Activated CD4-positive, CD25-positive, alpha-beta regulatory T cell (primary cell): ENCODE data around the gene FRRS1.
"Not testable (repeated sequence)": the region's sequence is repeated elsewhere in the genome, so short reads cannot be mapped to it uniquely, and the experiment has no call there.

Experiments
- DNase-seq, 4 experiments: peaks; one replicate each; lab custom pipeline; 2025; lab: John Stamatoyannopoulos, UW

Gene FRRS1

DNA sequence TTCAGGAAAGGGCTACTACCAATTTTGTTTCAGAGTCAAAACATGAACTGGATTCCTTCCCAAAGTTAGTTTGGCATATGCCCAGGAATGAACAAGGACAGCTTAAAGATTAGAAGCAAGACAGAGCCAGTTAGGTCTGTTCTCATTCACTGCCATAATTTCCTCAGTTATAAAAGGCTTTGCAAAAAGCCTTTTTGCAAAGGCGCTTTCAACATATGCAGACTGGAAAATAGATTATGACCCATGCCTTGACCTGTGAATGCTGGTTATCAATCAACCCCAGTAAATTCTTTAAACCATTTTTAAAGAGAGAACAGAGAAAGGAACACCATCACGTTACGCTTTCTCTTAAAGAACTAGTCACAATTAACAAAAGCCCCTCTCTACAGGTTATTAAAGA is 1.7 kb upstream of the FRRS1 start:
- no peak for DNase-seq

DNA sequence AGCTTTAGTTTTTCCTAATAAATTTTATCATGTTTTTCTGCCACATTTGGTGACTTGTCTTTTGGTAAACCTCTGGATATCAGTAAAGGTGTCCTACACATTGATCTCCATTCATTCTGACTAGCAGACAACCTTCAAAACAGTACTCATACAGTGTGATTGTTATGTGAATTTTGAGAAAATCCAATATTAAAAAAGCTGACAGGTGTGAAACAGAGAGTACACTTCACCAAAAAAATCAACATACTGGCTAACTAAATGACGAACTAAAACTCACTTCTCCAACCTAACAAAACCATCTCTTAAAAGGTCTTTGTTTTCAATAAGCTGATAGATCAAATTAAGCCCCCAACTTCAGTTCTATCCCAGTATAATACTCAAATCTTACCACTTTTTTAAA is 1.5 kb downstream of the FRRS1 start:
- no peak for DNase-seq

DNA sequence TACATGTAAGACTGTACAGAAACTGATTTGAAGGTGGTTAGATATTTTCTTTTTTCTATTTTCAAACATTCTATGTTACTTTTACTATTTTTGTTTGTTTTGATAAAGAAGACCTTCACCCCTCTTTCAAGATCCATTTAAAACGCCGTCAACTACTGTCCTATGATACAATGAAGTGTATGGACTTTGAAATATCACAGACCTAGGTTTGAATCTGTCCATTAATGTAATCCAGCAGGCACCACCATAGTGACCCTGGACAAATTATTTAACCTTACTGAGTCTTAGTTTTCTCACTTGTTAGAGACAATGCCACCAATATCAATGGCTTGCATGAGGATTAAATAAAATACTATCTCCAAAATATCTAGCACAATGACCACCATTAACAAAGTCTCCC is 2.0 kb downstream of the FRRS1 start:
- DNase-seq: no peak

DNA sequence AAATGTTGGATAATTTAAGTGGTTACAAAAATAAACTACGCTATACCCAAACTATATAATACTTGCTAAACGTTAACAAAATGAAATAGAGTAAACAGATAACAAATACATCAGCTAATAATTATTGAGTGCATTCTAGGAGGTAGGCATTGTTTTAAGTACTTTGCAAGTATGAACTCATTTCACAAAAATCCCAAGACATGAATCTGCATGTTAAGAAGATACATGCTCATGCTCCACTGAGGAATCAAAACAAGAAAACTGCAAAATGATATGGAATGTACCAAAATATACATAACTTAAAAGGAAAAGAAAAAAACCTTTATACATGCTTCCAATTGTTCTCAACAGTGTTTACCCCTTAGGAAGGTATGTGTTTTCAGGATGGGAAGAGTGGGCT is 2.5 kb downstream of the FRRS1 start:
- no peak for DNase-seq

DNA sequence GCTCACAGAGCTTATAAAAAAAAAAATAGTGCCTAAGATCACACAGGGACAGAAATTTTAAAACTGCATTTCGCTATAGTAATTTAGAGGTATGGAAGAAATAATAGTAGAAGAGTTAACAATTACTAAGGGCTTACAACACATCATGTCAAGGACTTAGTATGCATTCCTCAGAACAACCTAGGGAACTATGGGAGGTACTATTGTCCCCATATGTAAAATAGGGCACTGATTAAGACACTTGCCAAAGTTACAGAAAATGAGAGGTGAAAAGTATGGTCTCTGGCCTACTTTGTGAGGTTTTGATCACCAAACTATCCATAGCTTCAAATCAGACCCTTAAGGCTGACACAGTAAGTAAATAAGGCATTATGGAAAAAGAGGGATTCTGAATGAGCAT is 4.7 kb downstream of the FRRS1 start:
- DNase-seq: no peak

DNA sequence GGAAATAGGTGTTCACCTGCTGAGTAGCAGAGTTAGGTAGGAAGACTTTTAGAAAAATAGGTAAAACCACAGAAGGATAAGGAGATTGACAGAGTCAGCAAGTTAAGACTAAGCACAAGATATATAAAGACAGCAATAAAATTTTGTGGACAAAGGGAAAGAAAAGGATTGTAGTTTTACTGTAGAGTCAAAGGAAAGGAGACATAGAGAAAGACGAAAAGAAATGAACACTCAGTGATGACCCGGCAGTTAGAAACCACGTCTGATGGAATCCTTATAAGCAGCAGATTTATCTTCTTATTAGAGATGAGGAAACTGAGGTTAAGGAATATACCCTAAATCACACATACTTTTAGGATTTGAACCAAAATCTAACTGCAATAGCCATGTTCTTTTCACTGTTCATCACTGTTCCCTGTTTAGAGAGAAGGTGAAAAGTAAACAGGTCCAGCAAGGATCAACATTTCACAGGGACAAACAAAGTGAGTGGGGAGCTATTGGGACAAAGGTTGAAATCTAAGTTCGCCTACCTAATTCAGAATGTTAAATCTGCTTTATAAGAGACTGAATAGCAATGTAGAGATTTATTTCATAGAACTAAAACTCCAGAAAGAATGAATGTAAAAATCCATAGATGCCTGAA is 6.8 kb downstream of the FRRS1 start:
- DNase-seq: no peak

DNA sequence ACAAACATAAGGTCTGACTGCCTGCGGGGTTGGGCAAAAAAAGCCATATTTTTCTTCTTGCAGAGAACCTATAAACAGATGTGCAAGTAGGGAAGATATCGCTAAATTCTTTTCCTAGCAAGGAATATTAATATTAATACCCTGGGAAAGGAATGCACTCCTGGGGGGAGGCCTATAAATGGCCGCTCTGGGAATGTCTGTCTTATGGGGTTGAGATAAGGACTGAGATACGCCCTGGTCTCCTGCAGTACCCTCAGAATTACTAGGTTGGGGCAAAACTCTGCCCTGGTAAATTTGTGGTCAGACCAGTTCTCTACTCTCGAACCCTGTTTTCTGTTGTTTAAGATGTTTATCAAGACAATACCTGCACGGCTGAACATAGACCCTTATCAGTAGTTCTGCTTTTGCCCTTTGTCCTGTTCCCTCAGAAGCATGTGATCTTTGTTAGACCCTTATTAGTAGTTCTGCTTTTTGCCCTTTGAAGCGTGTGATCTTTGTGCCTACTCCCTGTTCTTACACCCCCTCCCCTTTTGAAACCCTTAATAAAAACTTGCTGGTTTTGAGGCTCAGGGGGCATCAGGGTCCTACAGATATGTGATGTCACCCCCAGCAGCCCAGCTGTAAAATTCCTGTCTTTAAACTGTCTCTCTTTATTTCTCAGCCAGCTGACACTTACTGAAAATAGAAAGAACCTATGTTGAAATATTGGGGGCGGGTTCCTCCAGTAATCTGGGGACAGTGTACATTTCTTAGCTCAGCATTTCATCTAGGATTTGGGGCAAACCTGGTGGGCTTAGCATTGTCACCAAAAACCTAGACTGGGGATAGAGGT is 7.5 kb downstream of the FRRS1 start:
- DNase-seq: not testable (repeated sequence)

DNA sequence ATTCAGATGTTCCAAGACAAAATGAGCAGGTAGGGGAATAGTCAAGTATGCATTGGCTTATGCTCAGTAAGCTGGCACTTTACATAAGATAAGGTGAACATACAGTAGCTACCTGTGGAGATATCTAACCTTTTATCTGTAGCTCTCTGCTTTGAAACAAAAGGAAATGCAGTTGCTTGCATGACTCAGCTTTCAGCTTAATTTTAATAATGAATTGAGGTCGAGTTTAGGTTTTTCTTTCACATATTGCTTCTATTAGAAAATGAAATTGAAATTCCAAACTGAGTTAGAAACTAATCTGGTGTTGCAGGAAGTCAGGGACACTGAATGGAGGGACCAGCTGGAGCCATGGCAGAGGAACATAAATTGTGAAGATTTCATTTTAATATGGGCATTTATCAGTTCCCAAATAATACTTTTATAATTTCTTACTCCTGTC is 8.3 kb downstream of the FRRS1 start:
- no peak for DNase-seq

DNA sequence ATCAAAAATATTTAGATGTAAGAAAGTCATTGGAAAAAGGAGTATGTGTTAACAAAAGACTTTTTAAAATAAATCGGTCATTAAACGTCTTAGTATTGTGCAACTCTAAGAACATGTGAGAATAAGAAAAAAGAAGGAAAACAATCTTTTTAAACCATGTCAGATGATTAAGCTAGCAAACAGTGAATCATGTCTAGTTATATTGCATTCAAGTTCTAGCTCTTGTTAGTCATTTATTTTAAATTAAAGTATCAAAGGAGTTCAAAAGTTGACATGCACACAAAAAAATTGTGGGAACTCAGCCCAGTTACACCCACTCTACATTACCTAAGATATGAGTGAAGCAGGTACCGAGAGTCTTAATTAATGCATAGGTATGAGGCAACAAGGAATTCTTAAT is 9.8 kb downstream of the FRRS1 start:
- no peak for DNase-seq

DNA sequence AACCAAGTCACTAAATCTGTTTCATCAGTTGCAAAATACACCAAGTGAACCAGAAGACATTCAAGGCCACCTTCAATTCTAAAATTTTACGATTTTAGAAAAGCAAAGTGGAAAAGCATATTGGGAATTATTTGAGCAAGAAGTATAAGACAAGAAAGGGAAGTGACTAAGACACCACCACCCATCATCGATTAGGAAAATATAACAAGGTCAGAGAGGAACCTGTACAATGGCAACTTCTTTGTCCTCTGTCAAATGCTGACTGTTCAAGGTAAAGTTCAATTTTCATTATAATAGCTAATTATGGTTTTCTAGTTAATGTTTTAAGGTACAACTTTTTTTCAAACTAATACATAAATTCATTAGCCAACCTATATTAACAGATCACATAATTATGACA is 10.8 kb downstream of the FRRS1 start:
- no peak for DNase-seq

DNA sequence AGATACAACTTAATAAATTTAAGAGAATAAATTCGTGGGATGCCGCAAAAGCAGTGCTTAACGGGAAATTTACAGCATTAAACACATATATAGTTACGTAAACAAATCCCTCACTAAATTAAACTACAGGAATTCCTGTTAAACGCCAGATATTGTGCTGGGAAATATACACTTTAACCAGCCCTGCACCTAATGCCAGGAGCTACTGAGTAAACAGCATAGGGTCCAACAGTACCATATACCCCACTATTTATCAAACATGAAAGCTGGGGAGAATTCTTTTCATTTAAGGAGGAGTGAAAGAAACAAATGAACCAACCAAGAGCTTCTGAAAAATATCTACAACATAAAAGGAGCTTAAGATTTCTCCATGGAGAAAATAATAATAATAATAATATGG is 11.7 kb downstream of the FRRS1 start:
- no peak for DNase-seq

DNA sequence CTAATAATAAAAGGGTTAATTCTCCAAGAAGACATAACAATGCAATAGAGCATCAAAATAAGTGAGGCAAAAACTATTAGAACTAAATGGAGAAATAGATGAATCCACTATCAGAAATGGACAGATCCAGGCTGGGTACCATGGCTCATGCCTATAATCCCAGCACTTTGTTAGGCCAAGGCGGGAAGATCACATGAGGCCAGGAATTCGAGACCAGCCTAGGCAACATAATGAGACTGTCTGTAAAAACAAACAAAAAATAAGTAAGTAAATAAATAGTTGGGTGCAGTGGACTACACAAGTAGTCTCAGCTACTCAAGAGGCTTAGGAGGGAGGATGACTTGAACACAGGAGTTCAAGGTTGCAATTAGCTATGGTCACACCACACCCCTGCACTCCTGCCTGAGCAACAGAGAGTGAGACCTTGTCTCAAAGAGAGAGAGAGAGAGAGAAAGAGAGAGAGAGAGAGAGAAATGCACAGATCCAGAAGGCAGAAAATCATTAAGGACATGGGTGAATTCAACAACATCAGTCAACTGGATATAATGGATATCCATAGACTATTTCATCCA is 12.3 kb downstream of the FRRS1 start:
- no peak for DNase-seq

DNA sequence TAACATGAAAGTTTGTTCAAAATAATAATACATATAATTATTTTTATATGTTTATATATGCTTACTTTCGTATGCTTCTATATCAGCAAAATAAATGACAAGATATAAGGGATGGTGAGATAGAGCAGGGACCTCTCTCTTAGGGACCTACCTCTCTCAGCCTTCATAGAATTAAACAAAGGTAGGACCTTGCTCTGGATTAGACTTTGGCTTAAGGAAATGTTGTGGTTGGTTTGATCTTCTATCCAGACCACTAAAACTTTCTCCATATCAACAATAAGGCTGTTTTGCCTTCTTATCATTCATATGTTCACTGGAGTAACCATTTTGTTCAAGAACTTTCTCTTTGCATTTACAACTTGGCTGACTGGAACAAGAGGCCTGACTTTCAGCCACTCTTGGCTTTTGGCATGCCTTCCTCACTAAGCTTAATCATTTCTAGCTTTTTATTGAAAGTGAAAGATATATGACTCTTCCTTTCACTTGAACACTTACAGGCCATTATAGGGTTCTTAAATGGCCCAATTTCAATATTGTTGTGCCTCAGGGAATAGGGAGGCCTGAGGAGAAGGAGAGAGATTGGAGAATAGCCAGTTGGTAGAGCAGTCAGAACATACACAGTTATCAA is 14.4 kb downstream of the FRRS1 start:
- DNase-seq: no peak

DNA sequence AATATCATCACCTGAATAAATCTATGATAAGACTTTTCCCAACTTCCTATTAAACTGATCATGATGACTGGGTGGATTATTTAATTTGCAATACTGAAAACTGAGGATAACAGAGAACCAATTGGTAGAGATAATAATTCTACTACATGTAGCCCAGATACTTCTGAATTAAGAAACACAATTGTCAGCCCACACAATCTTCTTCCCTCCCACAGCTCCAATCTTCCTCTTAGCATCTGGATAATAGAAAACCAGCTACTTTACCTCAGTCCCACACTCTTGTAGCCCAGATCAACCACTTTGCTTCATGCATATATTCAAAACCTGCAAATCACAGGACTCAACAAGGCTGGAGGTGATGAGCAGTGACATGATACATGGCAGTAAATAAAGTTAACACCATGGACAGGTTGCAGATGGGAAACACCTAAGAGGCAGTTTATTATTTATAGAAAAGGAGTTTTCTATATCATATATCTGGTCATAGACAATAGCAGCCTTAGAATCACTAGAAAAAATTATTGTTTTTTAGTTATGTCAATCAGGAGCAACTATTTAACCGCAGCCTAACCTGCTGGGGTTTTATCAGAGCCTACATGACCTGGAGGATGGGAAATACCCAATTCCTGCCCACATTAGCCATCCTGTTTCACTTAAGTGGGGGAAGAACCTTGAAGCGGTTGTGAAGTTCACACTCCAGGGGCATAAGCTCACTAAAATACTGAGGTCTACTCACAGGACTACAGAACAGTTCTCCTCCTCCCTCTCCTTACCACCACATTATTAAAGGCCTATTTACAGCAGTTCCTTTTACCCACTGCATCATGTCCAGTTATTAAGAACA is 16.7 kb downstream of the FRRS1 start:
- DNase-seq: no peak

DNA sequence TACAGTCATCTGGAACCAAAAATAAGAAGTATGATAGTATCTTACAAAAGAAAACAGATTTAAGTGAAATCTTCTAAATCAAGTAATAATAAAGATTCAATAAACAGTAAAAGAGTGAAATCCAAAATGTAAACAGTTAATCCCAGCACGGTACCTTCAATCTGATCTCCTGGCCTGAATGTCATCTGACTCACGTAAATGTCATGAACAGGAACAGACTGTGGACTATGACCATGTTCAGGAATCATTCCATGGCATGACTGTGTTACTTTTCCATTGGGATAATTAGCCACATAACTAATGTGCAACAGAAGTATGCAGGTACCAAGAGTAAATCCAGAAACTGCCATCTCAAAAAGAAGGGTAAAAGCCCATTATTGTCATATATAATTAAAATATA is 18.0 kb downstream of the FRRS1 start:
- DNase-seq: no peak

DNA sequence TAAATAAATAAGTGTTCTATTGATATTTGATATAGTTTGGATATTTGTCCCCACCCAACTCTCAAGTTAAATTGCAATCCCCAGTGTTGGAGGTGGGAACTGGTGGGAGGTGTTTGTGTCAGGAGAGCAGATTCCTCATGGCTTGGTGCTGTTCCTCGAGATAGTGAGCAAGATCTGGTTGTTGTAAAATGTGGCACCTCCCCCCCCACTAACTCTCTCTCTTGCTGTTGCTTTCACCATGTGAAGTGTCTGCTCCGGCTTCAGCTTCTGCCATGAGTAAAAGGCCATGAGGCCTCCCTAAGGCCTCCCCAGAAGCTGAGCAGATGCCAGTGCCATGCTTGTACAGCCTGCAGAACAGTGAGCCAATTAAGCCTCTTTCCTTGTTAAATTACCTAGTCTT is 20.8 kb downstream of the FRRS1 start:
- DNase-seq: no peak

DNA sequence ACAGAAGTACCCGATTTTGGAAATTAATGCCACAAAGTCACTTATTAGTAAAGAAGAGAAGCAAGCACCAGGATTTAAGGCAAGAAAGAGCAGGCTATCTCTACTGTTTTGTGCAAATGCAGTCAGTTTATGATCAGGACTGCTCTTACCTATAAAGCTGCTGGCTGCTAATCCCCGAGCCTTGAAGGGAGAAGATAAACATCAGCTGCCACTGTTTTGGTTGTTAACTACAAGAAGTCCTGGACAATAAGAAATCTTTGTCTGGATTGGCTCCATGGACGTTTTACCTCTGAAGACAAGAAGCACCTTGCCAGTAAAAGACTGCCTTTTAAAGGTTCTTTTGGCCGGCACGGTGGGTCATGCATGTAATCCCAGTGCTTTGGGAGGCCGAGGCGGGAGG is 21.4 kb downstream of the FRRS1 start:
- no peak for DNase-seq

DNA sequence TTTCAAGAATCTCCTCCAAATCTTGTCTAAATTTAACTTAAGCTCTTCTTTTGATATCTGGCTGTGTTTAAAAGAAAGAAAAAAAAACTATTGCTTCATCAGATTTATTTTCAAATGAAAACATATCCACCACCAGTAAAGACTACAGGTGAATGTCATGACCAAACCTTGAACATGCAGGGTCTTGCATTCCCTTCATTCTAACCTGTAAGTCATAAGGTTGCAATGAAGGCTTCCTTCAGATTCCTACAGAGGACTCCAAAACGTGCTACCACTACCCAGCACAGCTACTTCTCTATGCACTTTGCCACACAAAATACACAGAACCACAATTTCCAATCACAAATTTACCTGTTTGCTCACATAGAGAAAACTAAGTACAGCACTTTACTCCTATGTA is 26.3 kb downstream of the FRRS1 start:
- DNase-seq: no peak

DNA sequence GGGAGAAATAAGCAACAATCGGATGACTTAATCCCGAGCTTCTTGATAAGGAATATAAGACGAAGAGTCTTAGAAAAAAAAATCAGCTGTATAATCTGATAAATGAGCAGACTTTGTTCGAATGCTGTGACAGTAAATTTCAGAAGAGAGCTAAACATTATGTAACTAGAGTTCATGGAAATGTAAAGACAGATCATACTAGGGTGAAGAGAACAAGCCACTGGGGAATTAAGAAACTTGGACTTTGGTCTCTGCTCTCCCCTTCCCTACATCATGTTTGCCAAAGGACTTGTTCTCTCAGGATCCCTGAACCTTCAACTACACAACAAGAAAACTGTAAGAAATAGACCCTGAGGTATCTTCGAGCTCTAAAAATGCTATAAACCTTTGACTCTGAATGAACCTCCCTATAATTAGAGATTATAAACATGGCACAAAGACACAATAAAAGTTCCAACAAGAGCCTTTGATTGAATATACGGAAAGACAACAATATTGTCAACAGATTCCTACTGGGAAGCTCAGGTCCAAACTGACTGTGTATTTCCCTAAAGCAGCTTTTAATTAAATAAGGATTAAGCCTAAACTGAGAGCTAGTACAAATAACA is 27.5 kb downstream of the FRRS1 start:
- no peak for DNase-seq

DNA sequence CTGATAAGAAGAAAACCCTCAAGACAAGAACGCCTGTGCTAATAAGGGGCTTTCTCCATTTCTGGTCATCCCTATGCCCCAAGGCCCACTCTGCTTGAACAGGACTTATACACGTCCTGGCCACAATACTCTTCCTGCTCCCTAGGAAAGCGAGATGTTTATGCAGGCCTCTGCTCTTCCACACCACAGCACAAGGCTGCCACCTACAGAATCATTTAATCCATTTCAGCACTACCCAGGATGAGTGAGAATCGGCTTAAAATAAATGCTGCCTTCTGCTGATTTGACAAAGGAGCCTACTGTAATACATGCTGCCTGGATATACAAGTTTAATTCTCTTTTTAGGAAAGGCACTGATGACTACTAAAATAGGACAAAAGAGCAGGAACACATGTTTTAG is 29.4 kb downstream of the FRRS1 start:
- DNase-seq: no peak

DNA sequence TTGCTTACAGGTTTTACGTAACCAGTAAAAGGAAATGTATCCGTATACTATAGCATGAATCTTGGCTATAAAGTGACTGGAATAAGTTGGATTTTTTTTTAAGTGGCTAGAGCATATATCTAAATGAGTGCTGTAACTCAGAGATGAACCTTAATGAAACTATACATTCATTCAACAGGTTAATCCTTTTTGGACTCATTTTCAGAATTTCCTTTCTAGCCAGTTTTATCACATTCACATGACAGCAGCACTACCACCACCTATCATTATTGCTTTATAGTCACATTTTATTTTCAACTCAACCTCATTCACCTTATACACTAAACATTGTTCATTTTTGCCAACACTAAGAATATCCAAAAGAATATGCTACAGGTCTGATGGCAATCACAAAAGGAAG is 30.6 kb downstream of the FRRS1 start:
- no peak for DNase-seq

DNA sequence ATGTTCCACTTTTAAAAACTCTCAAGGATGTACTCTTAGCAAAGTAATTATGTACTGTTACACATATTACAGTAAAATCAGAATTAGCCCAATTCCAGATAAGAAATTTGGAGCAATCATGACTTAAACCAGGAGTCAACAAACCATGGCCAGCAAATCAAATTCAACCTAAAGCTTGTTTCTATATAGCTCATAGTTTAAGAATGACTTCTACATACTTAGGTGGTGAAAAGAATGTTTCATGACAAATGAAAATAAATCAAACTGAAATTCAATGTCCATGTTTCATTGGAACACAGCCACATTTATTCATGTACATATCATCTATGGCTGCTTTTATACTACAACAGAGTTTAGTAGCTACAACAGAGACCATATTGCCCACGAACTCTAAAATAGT is 35.1 kb downstream of the FRRS1 start:
- no peak for DNase-seq
